ENCODE data around the gene CHD9. TPM values are rescaled to one million over a fixed set of nuclear protein-coding genes. Genes with fewer than 3 reads are reported as not detected.
"Not testable (repeated sequence)": the region's sequence is repeated elsewhere in the genome, so short reads cannot be mapped to it uniquely, and the experiment has no call there.

CHD9 gene
- polyA plus RNA-seq, 3 donors, result 49.8 to 66.6 (median 58.6) TPM

DNA sequence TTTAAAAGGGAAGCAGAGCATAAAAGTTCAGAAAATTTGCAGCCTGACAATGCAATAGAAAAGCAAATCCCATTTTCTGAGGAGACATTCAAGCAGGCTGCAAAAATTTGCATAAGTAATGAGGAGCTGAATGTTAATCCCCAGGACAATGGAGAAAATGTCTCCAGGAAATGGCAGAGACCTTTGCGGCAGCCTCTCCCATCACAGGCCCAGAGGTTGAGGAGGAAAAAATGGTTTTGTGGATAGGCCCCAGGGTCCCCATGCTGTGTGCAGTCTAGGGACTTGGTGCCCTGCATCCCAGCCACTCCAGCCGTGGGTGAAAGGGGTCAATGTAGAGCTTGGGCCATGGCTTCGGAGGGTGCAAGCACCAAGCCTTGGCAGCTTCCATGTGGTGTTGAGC, 19.5 kb downstream of the CHD9 start:
- DNase-seq (ENCODE audit: low read depth in 3 of 3, low spot score in 2 of 3), result not testable (repeated sequence)

DNA sequence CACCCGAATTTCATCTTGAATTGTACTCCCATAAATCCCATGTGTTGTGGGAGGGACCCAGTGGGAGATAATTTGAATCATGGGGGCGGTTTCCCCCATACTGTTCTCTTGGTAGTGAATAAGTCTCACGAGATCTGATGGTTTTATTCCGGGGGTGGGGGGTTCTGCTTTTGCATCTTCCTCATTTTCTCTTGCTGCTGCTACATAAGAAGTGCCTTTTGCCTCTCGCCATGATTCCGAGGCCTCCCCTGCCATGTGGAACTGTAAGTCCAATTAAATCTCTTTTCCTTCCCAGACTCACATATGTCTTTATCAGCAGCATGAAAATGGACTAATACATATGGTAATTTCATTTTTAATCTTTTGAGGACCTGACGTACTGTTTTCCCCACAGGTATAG, 20.7 kb downstream of the CHD9 start:
- not testable (repeated sequence) for DNase-seq (ENCODE audit: low read depth in 3 of 3, low spot score in 2 of 3)

GRCh38 chr16:53078247-53078646, 23.5 kb downstream of the CHD9 start:
- DNase-seq (ENCODE audit: low read depth in 3 of 3, low spot score in 2 of 3), result no peak

GRCh38 chr16:53078765-53079485, 24.1 kb downstream of the CHD9 start:
- no peak for DNase-seq (ENCODE audit: low read depth in 3 of 3, low spot score in 2 of 3)

GRCh38 chr16:53080345-53081031, 25.7 kb downstream of the CHD9 start:
- DNase-seq (ENCODE audit: low read depth in 3 of 3, low spot score in 2 of 3), result no peak

GRCh38 chr16:53081032-53081424, 26.2 kb downstream of the CHD9 start:
- no peak for DNase-seq (ENCODE audit: low read depth in 3 of 3, low spot score in 2 of 3)

- DNase-seq (ENCODE audit: low read depth in 3 of 3, low spot score in 2 of 3), result no peak
Observed at GRCh38 chr16:53081686-53082407, 27.1 kb downstream of the CHD9 start.

DNA sequence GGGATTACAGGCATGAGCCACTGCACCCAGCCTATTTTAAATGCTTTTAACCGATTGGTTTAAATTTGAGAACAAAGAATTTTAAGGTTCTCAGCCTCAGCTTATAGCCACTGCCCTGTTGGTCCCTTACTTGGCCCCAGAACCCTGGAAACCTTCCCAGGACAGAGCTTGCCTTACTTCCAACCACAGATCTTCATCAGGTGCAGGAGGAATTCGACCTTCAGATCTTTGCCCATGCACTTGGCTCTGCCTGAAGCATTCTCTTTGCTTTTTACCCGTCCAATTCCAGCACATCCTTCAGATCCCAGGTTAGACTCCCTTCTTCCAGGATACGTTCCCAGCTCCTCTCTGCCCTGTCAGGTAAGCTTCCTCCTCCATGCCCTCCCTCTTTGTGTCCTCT, 27.7 kb downstream of the CHD9 start:
- DNase-seq (ENCODE audit: low read depth in 3 of 3, low spot score in 2 of 3), result no peak

DNA sequence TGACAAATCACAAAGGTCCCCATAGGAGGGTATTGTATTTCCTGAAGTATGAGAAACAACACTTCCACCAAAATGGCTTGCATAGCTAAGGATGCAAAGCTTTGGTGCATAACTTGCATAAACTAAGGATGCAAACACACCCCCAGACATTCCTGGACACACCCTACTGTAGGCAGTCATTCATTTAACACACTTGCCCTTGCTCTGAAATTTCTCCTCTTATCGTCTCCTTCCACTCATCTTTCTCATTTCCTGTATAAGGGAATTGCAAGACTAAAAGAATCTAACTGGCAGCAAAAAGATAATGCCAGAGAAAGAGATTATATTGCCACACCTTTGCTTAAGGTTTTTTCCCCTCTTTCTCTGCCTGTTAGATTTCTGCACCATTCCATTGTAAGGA, 28.3 kb downstream of the CHD9 start:
- DNase-seq (ENCODE audit: low read depth in 3 of 3, low spot score in 2 of 3), result no peak

GRCh38 chr16:53084141-53084541, 29.4 kb downstream of the CHD9 start:
- no peak for DNase-seq (ENCODE audit: low read depth in 3 of 3, low spot score in 2 of 3)

DNA sequence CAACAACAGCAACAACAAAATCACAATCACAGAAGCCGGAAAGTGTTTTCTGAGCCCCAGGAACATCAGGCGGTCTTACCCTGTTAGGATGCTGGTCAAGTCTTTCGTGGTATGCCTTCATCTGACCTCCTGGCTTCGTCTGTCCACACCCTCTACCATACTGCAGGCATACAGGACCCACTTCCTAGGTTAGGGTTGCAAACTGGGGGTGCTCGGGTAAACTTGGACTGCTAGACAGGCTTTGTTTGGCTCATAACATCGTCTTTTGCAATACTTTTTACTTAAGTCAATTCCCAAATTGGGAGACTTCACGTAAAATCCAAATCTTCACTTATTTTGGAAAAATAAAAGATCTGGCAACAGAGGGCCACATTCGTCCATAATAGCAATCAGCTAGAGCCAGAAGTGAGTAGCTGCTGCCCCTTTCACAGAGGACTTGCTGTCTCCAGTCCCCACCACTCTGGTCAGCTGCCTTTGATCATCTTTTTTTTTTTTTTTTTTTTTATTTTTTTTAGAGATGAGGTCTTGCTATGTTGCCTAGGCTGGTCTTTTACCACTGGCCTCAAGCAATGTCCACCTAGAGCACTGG, 30.0 kb downstream of the CHD9 start:
- no peak for DNase-seq (ENCODE audit: low read depth in 3 of 3, low spot score in 2 of 3)

- no peak for DNase-seq (ENCODE audit: low read depth in 3 of 3, low spot score in 2 of 3)
Observed at GRCh38 chr16:53085369-53085843, 30.6 kb downstream of the CHD9 start.

GRCh38 chr16:53085931-53086421, 31.2 kb downstream of the CHD9 start:
- DNase-seq (ENCODE audit: low read depth in 3 of 3, low spot score in 2 of 3), result no peak

DNA sequence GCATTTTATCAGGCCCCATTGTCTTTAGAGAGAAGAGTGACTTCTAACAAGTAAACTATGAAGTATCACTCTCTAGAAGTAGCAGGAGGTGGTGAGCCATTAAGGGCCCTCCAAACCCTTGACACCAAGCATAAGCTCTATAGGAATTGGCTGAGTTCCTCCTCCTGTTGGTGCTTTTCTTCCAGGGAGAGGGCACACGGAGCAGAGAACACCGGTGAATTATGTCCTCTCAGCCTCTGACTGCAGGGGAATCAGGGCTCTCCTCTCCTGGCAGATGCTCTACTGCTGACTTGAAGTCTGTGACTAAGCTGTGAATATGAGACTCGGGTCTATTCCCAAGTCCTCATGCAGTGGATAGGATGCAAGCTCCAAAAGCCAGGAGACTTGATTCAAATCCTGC, 32.3 kb downstream of the CHD9 start:
- no peak for DNase-seq (ENCODE audit: low read depth in 3 of 3, low spot score in 2 of 3)

DNA sequence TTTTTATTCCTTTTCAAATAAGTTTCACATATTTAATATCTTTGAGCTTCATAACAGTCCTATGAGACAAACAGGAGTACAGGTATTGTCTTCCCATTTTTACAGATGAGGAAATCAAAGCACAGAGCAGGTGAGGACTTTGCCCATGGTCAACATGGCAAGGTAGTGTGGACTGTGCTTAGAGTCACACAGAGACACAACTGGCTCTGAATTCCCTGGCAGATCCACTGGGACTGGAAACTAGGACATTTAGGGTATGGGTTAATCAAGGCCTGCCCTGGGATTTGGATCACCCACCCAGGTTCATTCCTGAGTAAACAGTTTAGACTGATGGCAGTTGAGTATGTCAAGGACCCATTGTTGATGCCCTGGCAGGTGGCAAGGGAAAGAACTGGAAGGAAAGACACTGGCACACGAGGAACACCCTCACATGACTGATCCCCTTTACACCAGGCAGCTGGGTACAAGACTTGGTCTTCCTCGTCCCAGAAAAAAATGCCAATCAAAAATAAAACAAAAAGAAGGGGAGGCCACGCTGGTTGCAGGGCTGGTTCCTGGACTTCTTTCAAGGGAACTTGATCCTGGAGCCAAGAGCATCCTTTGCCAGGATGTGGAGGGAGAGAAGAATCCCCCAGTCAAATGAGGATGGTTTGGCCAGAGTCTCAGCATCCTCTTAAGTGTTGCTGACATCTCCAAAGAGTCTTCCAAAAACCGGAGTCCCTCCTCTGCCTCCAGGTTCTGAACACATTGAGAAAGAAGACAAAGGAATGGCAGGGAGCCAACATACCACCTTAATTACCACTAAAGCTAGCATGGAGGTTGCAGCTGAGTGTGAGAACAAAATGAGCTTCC, 34.9 kb downstream of the CHD9 start:
- no peak for DNase-seq (ENCODE audit: low read depth in 3 of 3, low spot score in 2 of 3)

- DNase-seq (ENCODE audit: low read depth in 3 of 3, low spot score in 2 of 3), result no peak
Observed at GRCh38 chr16:53090286-53090590, 35.4 kb downstream of the CHD9 start.

- DNase-seq (ENCODE audit: low read depth in 3 of 3, low spot score in 2 of 3), result no peak
Observed at GRCh38 chr16:53090591-53091411, 36.0 kb downstream of the CHD9 start.

DNA sequence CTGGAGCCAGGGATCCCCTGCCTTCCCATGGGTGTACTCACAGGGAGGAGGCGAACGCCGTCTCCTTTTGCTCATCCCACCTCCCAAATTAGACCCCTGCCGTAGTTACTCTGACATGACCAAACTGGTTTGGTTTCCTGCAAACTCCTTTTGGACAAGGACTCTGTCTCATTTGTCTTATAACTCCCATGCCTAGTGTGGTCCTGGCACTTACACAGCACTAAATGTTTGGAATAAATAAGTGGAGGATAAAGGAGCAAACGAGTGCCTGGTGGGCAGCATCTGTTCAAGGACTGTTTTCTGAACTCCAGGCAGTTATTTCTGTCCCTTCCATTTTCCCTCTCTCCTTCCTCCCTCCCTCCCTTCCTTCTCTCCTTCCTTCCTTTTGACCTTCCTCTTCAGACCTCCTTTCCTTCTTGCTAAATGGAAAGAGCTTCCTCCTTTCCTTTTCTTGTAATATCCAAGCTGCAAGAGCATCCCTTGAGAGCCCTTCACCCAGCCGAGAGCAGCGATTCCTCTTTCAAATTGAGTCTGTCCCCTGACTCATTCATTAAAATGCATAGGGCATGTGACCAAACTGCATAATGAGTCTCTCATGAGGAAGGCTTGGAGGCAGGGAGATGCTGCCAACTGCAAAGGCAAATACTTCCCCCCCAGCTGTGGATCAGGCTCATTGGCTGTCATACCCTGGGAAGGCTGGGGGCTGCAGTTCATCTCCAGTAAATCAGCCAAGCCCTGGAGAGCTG, 36.8 kb downstream of the CHD9 start:
- DNase-seq (ENCODE audit: low read depth in 3 of 3, low spot score in 2 of 3), result no peak

DNA sequence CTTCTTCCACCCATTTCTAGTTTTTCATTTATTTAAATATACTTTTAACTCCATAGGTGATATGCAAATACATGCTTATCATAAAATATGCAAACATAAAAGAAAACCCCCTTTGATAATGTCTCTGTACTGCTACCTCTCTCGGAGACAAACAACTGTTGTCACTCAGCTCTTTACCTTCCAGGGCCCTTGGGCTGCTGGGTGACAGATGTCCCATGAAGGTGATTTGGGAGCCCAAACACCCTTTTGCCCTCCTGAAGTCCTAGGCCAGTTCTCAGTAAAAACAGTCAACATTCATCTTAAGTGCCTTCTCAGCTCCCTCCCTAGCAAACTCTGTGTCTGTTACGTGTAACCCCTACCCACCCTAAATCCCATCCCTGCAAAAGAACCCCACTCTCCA, 37.5 kb downstream of the CHD9 start:
- no peak for DNase-seq (ENCODE audit: low read depth in 3 of 3, low spot score in 2 of 3)
